ENCODE data around the gene ARHGAP19. TPM values are rescaled to one million over a fixed set of nuclear protein-coding genes. Genes with fewer than 3 reads are reported as not detected.

Gene ARHGAP19
- total RNA-seq (2022; extraction: Qiagen RNA extraction; ENCODE audit: low read depth): 4.8 to 5.7 TPM (median 5.2 TPM) in 5 replicates

GRCh38 chr10:97292097-97292861 lies at the start of gene ARHGAP19:
TSS of gene ARHGAP19 (minus strand) at chr10:97292637. CDS start at chr10:97292627, 10 bp downstream.

GRCh38 chr10:97334370-97335175 lies 42.1 kb upstream of the ARHGAP19 start, which contains the start of gene FRAT2:
TSS of gene FRAT2 (minus strand) at chr10:97334729. CDS start at chr10:97334572, 157 bp downstream.

GRCh38 chr10:97318772-97319651 lies 26.6 kb upstream of the ARHGAP19 start, which contains the start of gene FRAT1:
TSS of gene FRAT1 (plus strand) at chr10:97319271. CDS start at chr10:97319454, 183 bp downstream.

GRCh38 chr10:97185326-97186058 lies 106.9 kb downstream of the ARHGAP19 start, which contains the start of gene SLIT1:
TSS of gene SLIT1 (minus strand) at chr10:97185959. CDS start at chr10:97185674, 285 bp downstream.

Other genes starting within 250 kb of the ARHGAP19 start
- gene SLIT1, start 106.7 kb downstream of the ARHGAP19 start, total RNA-seq (2022; extraction: Qiagen RNA extraction; ENCODE audit: low read depth): 0.03 to 0.17 TPM (median 0.09 TPM) in 4 of 5 replicates, not detected in the other
- gene FRAT1, start 26.6 kb upstream of the ARHGAP19 start, total RNA-seq (2022; extraction: Qiagen RNA extraction; ENCODE audit: low read depth): 0.97 to 2.0 TPM (median 1.7 TPM) in 5 replicates
- 5.1 to 7.9 TPM (median 7.6 TPM) in 5 replicates for gene FRAT2, start 42.1 kb upstream of the ARHGAP19 start, total RNA-seq (2022; extraction: Qiagen RNA extraction; ENCODE audit: low read depth)
- gene RRP12, start 108.7 kb upstream of the ARHGAP19 start, total RNA-seq (2022; extraction: Qiagen RNA extraction; ENCODE audit: low read depth): 48.0 to 66.6 TPM (median 55.2 TPM) in 5 replicates
- 576 to 654 TPM (median 631 TPM) in 5 replicates for gene PGAM1, start 133.6 kb upstream of the ARHGAP19 start, total RNA-seq (2022; extraction: Qiagen RNA extraction; ENCODE audit: low read depth)
- gene EXOSC1, start 153.4 kb upstream of the ARHGAP19 start, total RNA-seq (2022; extraction: Qiagen RNA extraction; ENCODE audit: low read depth): 54.2 to 61.9 TPM (median 54.7 TPM) in 5 replicates
- gene ZDHHC16, start 153.5 kb upstream of the ARHGAP19 start, total RNA-seq (2022; extraction: Qiagen RNA extraction; ENCODE audit: low read depth): 42.5 to 52.2 TPM (median 50.0 TPM) in 5 replicates
- gene MMS19, start 205.8 kb upstream of the ARHGAP19 start, total RNA-seq (2022; extraction: Qiagen RNA extraction; ENCODE audit: low read depth): 40.1 to 48.4 TPM (median 45.7 TPM) in 5 replicates
- gene UBTD1, start 206.3 kb upstream of the ARHGAP19 start, total RNA-seq (2022; extraction: Qiagen RNA extraction; ENCODE audit: low read depth): 16.5 to 19.5 TPM (median 18.7 TPM) in 5 replicates